Measurements from ENCODE around the gene DONSON. TPM values are rescaled to one million over a fixed set of nuclear protein-coding genes. Genes with fewer than 3 reads are reported as not detected.

Gene DONSON
- total and polyA plus RNA-seq, 2 of the 8 experiments (the other 6 are each of a cell fraction or from before 2014, with no cell fraction given) = 21.9 to 32.5 TPM

- no peak overlapping the region for H3K4ac ChIP-seq (replicated peaks; ENCODE audit: insufficient read length, low read depth, low read length)
- no peaks in the 10 kb centered on the region for H3K9me3 ChIP-seq (ENCODE audit: insufficient read depth in 2 of 2, low read depth in 1 of 2, low read length in 1 of 2)
- no peaks in the 10 kb centered on the region for H3K4me1 ChIP-seq (replicated peaks in 1 of 4; ENCODE audit: control insufficient read depth in 3 of 4, insufficient read depth in 4 of 4, low read length in 3 of 4)
- no peak overlapping the region for H3K9ac ChIP-seq (replicated peaks in 1 of 4; ENCODE audit: extremely low read depth in 1 of 4, low read depth in 3 of 4, low read length in 3 of 4)
- no peak overlapping the region; the same call in 1 of the 2 replicates for H4K8ac ChIP-seq (ENCODE audit: extremely low read depth, insufficient read depth, low read length)
- TF ChIP-seq ATF2 (IDR thresholded peaks at IDR 0.05; ENCODE audit: low read length) (no peak), KDM5A (IDR thresholded peaks at IDR 0.05; ENCODE audit: low read length) (no peak), EZH2 (IDR thresholded peaks at IDR 0.05; ENCODE audit: low read depth, low read length, severe bottlenecking) (no peak)
- no peak overlapping the region for H2BK15ac ChIP-seq (ENCODE audit: low read length)
- peaks cover 24 to 96% (median 51%) of the 10 kb centered on the region in 4 experiments for H3K36me3 ChIP-seq (ENCODE audit: control insufficient read depth in 2 of 4, insufficient read depth in 4 of 4, low read length in 3 of 4)
- H2BK120ac ChIP-seq (replicated peaks; ENCODE audit: low read depth, low read length) = no peak overlapping the region
- H4K91ac ChIP-seq (replicated peaks; ENCODE audit: insufficient read length, low read length) = no peak overlapping the region
- no peak overlapping the region for H3K14ac ChIP-seq (ENCODE audit: insufficient read length)
- H3K4me3 ChIP-seq (ENCODE audit: extremely low read depth in 1 of 4, insufficient read depth in 2 of 4, low read depth in 3 of 4, low read length in 4 of 4) = no peak overlapping the region
- 94% methylated on average over 3 of the region's 3 CpGs; no CpG with 5 or more reads in 1 of the 2 experiments for WGBS, 2 experiments (ENCODE audit: extremely low coverage in 1 of 2, insufficient coverage in 1 of 2, insufficient read length in 1 of 2, insufficient replicate concordance in 2 of 2, low coverage in 1 of 2, low lambda C conversion rate in 2 of 2, missing lambda C conversion rate in 1 of 2)
- H3K4me2 ChIP-seq (ENCODE audit: insufficient read depth in 1 of 2, low read depth in 2 of 2, low read length in 2 of 2) = no peak overlapping the region
- H2AFZ ChIP-seq (ENCODE audit: low read length) = no peak overlapping the region
- H3K27ac ChIP-seq (ENCODE audit: low read depth, low read length) = no peak overlapping the region
- CTCF ChIA-PET (ENCODE audit: partially characterized antibody) = interaction anchor here (0.7 to 3.6 kb wide), 2 partner anchors 34 to 231 kb away, joined by 3 to 18 read pairs; no protein-coding TSS in a partner anchor
- no peak overlapping the region for H3K18ac ChIP-seq (ENCODE audit: extremely low read depth, low read length)
- no peak overlapping the region for H2BK20ac ChIP-seq (ENCODE audit: low read length)
- H4K20me1 ChIP-seq (replicated peaks in 1 of 2; ENCODE audit: control insufficient read depth in 1 of 2, insufficient read depth in 2 of 2, low read length in 2 of 2) = peaks cover 1 to 2% of the 10 kb centered on the region in 2 experiments
- no peak overlapping the region for H4K5ac ChIP-seq (ENCODE audit: insufficient read length, low read depth, low read length)
- H3K27me3 ChIP-seq (replicated peaks in 1 of 4; ENCODE audit: control insufficient read depth in 3 of 4, extremely low read depth in 1 of 4, insufficient read depth in 3 of 4, low read length in 3 of 4) = no peaks in the 10 kb centered on the region
- no peak overlapping the region for H2BK5ac ChIP-seq (ENCODE audit: low read depth, low read length)
- H3K79me1 ChIP-seq (ENCODE audit: low read depth, low read length) = no peaks in the 10 kb centered on the region
- H3K56ac ChIP-seq (replicated peaks; ENCODE audit: insufficient read length, low read depth, low read length) = no peak overlapping the region
- no peak overlapping the region for H2AK5ac ChIP-seq (ENCODE audit: low read depth, low read length)
- no peak overlapping the region for H3K23ac ChIP-seq (ENCODE audit: insufficient read length)
- DNase-seq (ENCODE audit: low read depth in 1 of 2, low spot score in 2 of 2) (no peak), FAIRE-seq (no peak)
- H3K79me2 ChIP-seq (ENCODE audit: control insufficient read depth in 1 of 2, insufficient read depth in 2 of 2, low read length in 2 of 2) = peaks cover 0 to 4% of the 10 kb centered on the region in 2 experiments; a peak in 1 of 4 replicates
- H3K23me2 ChIP-seq (ENCODE audit: low read depth, low read length) = no peaks in the 10 kb centered on the region
- POLR2A ChIA-PET (ENCODE audit: partially characterized antibody) = interaction anchor here (1.1 to 1.3 kb wide), 3 partner anchors 10 to 72 kb away, joined by 3 to 8 read pairs (median 4); partner anchors contain the start of gene SON
- H2BK12ac ChIP-seq (ENCODE audit: low read depth, low read length) = no peak overlapping the region
These were observed 16.1 kb downstream of the DONSON start for GRCh38 chr21:33572350-33572749.
